GM10266 (cell line): Measurements from ENCODE around the gene SEMA3A.
"Not testable (repeated sequence)": the region's sequence is repeated elsewhere in the genome, so short reads cannot be mapped to it uniquely, and the experiment has no call there.

Experiments used
- DNase-seq: peaks from one replicate; pipeline ENCODE4 v3.0.0; 2012; ENCODE audit errors: extremely low spot score
- TF ChIP-seq, protein P1 (sequence below): IDR thresholded peaks from 2 replicates; pipeline ENCODE4 v1.5.1; 2012; ENCODE audit warnings: mild to moderate bottlenecking, low read depth; ENCODE audit not compliant: control insufficient read depth, insufficient read depth; ENCODE audit errors: missing control alignments

The SEMA3A gene

GRCh38 chr7:84154991-84155781 is 39.4 kb downstream of the SEMA3A start:
- TF ChIP-seq, protein P1, sequence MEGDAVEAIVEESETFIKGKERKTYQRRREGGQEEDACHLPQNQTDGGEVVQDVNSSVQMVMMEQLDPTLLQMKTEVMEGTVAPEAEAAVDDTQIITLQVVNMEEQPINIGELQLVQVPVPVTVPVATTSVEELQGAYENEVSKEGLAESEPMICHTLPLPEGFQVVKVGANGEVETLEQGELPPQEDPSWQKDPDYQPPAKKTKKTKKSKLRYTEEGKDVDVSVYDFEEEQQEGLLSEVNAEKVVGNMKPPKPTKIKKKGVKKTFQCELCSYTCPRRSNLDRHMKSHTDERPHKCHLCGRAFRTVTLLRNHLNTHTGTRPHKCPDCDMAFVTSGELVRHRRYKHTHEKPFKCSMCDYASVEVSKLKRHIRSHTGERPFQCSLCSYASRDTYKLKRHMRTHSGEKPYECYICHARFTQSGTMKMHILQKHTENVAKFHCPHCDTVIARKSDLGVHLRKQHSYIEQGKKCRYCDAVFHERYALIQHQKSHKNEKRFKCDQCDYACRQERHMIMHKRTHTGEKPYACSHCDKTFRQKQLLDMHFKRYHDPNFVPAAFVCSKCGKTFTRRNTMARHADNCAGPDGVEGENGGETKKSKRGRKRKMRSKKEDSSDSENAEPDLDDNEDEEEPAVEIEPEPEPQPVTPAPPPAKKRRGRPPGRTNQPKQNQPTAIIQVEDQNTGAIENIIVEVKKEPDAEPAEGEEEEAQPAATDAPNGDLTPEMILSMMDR: no peak
- DNase-seq: no peak

- DNase-seq: no peak
- TF ChIP-seq, protein P1: no peak
These were observed 41.6 kb downstream of the SEMA3A start for GRCh38 chr7:84152995-84153394.

GRCh38 chr7:84150370-84150769 is 44.2 kb downstream of the SEMA3A start:
- DNase-seq: not testable (repeated sequence)

GRCh38 chr7:84149573-84149972 is 45.0 kb downstream of the SEMA3A start:
- DNase-seq: no peak
- TF ChIP-seq, protein P1: no peak

- TF ChIP-seq, protein P1: no peak
- DNase-seq: no peak
These were observed 48.7 kb downstream of the SEMA3A start for GRCh38 chr7:84145892-84146291.

GRCh38 chr7:84144935-84145334 is 49.7 kb downstream of the SEMA3A start:
- DNase-seq: no peak
- TF ChIP-seq, protein P1: no peak

DNA sequence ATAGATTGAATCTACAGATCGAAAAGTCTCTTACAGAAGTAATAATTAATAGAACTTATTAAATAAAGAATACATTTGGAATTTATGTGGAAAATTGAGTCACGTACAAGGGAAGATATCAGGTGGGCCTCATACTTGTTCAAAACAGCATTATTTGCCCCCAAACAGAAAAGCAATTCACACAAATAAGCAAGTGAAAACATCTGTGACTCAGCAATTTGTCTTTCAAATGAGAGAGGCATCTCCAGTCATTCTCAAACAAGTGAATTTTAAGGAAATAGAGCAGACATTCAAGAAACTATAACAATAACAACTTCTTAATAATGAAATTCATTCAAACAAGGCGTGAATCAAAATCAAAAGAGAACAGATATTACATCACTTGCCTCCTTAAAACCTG is 50.1 kb downstream of the SEMA3A start:
- DNase-seq: no peak
- TF ChIP-seq, protein P1: no peak
